Neural progenitor cell (in vitro differentiated cells): ENCODE data around the gene KCND1. TPM values are rescaled to one million over a fixed set of nuclear protein-coding genes. Genes with fewer than 3 reads are reported as not detected.

ENCODE experiments used
- DNase-seq: peaks from one replicate; pipeline ENCODE4 v3.0.0-alpha.2; 2016; ENCODE audit warnings: low spot score
- H2AFZ ChIP-seq: fragments of 200-600 bp; sonication (generic); replicated peaks from 2 replicates; pipeline ENCODE4 v1.6.1; 2016; ENCODE audit warnings: antibody characterized with exemption
- H3F3A ChIP-seq: fragments of 200-600 bp; sonication (generic); 2 replicates; pipeline ENCODE4 v1.6.1; 2016; ENCODE audit warnings: antibody characterized with exemption, low read depth
- H3K27ac ChIP-seq: fragments of 200-600 bp; sonication (generic); 2 replicates; pipeline ENCODE4 v1.5.1; 2016; ENCODE audit warnings: mild to moderate bottlenecking
- H3K27me3 ChIP-seq: fragments of 200-600 bp; sonication (generic); 2 replicates; pipeline ENCODE4 v1.6.1; 2016; ENCODE audit warnings: mild to moderate bottlenecking, moderate library complexity
- H3K36me3 ChIP-seq: fragments of 200-600 bp; sonication (generic); 2 replicates; pipeline ENCODE4 v1.5.1; 2016
- H3K4me1 ChIP-seq: fragments of 200-600 bp; sonication (generic); 2 replicates; pipeline ENCODE4 v1.6.1; 2016; ENCODE audit warnings: mixed run types
- H3K4me2 ChIP-seq: fragments of 200-600 bp; sonication (generic); 2 replicates; pipeline ENCODE4 v1.6.1; 2016
- H3K4me3 ChIP-seq: fragments of 200-600 bp; sonication (generic); 2 replicates; pipeline ENCODE4 v1.5.1; 2016
- H3K79me2 ChIP-seq: fragments of 200-600 bp; sonication (generic); 2 replicates; pipeline ENCODE4 v1.6.1; 2016; ENCODE audit warnings: low read depth
- H3K9ac ChIP-seq: fragments of 200-600 bp; sonication (generic); 2 replicates; pipeline ENCODE4 v1.6.1; 2016
- H3K9me3 ChIP-seq: fragments of 200-600 bp; sonication (generic); 2 replicates; pipeline ENCODE4 v1.5.1; 2016; ENCODE audit warnings: low read depth
- H4K20me1 ChIP-seq: fragments of 200-600 bp; sonication (generic); 2 replicates; pipeline ENCODE4 v1.6.1; 2016; ENCODE audit warnings: low read depth
- H3K27ac Mint-ChIP-seq: 3 replicates; pipeline ENCODE4 v1.8.0; 2021; ENCODE audit warnings: mixed read lengths
- H3K27me3 Mint-ChIP-seq: 2 replicates; pipeline ENCODE4 v1.8.0; 2022; ENCODE audit warnings: low read depth, mild to moderate bottlenecking, inconsistent platforms, moderate library complexity, mixed read lengths; ENCODE audit not compliant: insufficient read depth
- H3K36me3 Mint-ChIP-seq: 3 replicates; pipeline ENCODE4 v1.8.0; 2021; ENCODE audit warnings: mixed read lengths
- H3K4me1 Mint-ChIP-seq: 3 replicates; pipeline ENCODE4 v1.8.0; 2021; ENCODE audit warnings: mixed read lengths
- H3K4me3 Mint-ChIP-seq: 3 replicates; pipeline ENCODE4 v1.8.0; 2021; ENCODE audit warnings: mild to moderate bottlenecking, moderate library complexity, mixed read lengths
- H3K9me3 Mint-ChIP-seq: 3 replicates; pipeline ENCODE4 v1.8.0; 2020; ENCODE audit warnings: mixed read lengths
- EZH2 ChIP-seq: fragments of 200-600 bp; sonication (generic); IDR thresholded peaks from 2 replicates; pipeline ENCODE4 v1.6.1; 2017; ENCODE audit warnings: antibody characterized with exemption, mild to moderate bottlenecking, moderate library complexity
- EZH2phosphoT487 ChIP-seq: fragments of 200-600 bp; sonication (generic); IDR thresholded peaks from 2 replicates; pipeline ENCODE4 v1.6.1; 2017; ENCODE audit warnings: antibody characterized with exemption
- total RNA-seq: library from RNA; depleted of rRNA; stranded (reverse); fragments of >200 nt; gene quantifications from 2 replicates; pipeline ENCODE4 v1.2.3, GENCODE V29; 2015; ENCODE audit warnings: low replicate concordance
- TF ChIP-seq, protein P1 (sequence below): fragments of 200-600 bp; sonication (generic); IDR thresholded peaks from 2 replicates; pipeline ENCODE4 v1.5.1; 2017; ENCODE audit warnings: antibody characterized with exemption, mild to moderate bottlenecking

The KCND1 gene
- total RNA-seq, 1 donor from 2014 or later: 0.39 TPM

DNA sequence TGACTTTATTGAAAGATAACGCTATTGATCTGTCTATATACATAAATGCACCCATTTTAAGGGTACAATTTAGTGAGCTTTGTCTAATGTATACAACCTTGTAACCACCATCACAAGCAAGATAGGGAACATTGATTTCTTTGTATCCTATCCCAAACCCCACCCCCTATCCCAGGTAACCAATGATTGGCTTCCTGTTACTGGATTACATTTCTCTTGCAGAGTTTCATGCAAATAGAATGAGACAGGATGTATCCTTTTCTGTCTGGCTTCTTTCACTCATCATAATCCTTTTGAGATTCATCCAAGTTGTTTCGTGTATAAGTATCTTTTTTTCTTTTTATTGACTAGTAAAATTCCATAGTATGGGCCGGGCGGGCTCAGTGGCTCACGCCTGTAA is 32.1 kb upstream of the KCND1 start:
- H3K4me2 ChIP-seq: no peak overlapping the region
- no peaks in the 10 kb centered on the region for H3K36me3 ChIP-seq
- Mint-ChIP-seq H3K4me1 (peaks cover 15% of the 10 kb centered on the region), H3K27me3 (peaks cover 5% of the 10 kb centered on the region), H3K4me3 (peak overlapping the region; percentile 41), H3K9me3 (peaks cover 6% of the 10 kb centered on the region), H3K36me3 (peaks cover under 1% of the 10 kb centered on the region), H3K27ac (no peak overlapping the region)
- H3K27ac ChIP-seq: no peak overlapping the region
- no peak overlapping the region for H2AFZ ChIP-seq
- H3F3A ChIP-seq: no peaks in the 10 kb centered on the region
- peaks cover 16% of the 10 kb centered on the region for H3K79me2 ChIP-seq
- no peak overlapping the region for H3K4me3 ChIP-seq
- H3K27me3 ChIP-seq: no peaks in the 10 kb centered on the region
- H3K4me1 ChIP-seq: no peaks in the 10 kb centered on the region
- no peak for DNase-seq
- H3K9ac ChIP-seq: no peak overlapping the region
- H4K20me1 ChIP-seq: no peaks in the 10 kb centered on the region
- TF ChIP-seq EZH2: no peak
- no peak for TF ChIP-seq EZH2phosphoT487
- TF ChIP-seq, protein P1, sequence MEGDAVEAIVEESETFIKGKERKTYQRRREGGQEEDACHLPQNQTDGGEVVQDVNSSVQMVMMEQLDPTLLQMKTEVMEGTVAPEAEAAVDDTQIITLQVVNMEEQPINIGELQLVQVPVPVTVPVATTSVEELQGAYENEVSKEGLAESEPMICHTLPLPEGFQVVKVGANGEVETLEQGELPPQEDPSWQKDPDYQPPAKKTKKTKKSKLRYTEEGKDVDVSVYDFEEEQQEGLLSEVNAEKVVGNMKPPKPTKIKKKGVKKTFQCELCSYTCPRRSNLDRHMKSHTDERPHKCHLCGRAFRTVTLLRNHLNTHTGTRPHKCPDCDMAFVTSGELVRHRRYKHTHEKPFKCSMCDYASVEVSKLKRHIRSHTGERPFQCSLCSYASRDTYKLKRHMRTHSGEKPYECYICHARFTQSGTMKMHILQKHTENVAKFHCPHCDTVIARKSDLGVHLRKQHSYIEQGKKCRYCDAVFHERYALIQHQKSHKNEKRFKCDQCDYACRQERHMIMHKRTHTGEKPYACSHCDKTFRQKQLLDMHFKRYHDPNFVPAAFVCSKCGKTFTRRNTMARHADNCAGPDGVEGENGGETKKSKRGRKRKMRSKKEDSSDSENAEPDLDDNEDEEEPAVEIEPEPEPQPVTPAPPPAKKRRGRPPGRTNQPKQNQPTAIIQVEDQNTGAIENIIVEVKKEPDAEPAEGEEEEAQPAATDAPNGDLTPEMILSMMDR: no peak
- no peaks in the 10 kb centered on the region for H3K9me3 ChIP-seq

DNA sequence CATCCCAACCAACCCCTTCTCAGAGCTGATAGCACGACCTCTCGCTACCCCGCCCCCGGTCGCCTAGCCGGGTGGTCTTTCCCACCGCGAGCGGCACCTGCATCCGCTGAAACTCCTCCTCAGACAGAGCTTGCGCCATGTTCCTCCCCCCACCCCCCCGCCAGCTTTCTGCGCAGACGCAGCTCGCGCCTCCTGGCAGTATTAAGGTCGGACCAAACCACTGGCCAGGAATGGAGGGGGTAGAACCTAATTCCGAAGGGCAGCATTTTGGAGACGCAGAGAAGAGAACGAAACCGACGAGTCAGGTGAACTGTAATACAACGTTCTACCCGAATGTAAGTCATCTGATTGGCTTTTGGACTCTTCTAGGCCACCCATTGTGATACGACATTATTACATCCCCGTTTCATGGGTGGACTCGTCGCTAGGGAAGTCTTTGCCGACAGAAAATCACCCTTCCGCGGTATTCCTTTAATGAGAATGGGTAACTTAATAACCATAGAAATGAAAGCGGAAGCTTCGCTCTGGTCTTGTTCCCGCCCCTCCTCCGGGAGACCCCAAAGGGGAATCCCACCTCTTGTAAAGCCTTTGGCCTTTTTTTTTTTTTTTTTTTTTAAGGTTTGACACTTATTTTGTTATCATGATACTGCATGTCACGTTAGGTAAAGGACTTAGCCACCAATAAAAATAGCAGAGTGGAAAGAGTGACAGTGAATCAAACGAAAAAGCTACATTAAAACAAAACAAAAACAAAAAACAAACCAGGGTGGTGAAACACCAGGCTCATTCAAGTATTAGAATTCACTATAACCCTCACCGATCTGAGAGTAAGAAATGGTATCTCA is 30.7 kb upstream of the KCND1 start, which contains the start of gene GRIPAP1:
GRIPAP1 (minus strand) TSS at position 174 of the 845 bp plus-strand sequence; CDS start at position 139, 35 bp downstream.
- Mint-ChIP-seq H3K4me1 (peaks cover 15% of the 10 kb centered on the region), H3K36me3 (peaks cover 1% of the 10 kb centered on the region), H3K4me3 (peak within 1 kb of the TSS; percentile 98), H3K9me3 (peaks cover 6% of the 10 kb centered on the region), H3K27ac (peak within 1 kb of the TSS; percentile 98), H3K27me3 (peaks cover 5% of the 10 kb centered on the region)
- peak within 1 kb of the TSS; percentile 89 for H3K4me3 ChIP-seq
- DNase-seq: peak; percentile 90
- H3F3A ChIP-seq: no peaks in the 10 kb centered on the region
- peak within 1 kb of the TSS; percentile 90 for H3K9ac ChIP-seq
- H3K27ac ChIP-seq: peak within 1 kb of the TSS; percentile 98
- H3K4me1 ChIP-seq: no peaks in the 10 kb centered on the region
- no peak for TF ChIP-seq EZH2
- TF ChIP-seq, protein P1: no peak
- no peak for TF ChIP-seq EZH2phosphoT487
- H3K27me3 ChIP-seq: no peaks in the 10 kb centered on the region
- H3K79me2 ChIP-seq: peaks cover 16% of the 10 kb centered on the region
- H4K20me1 ChIP-seq: peaks cover 5% of the 10 kb centered on the region
- no peaks in the 10 kb centered on the region for H3K36me3 ChIP-seq
- H3K9me3 ChIP-seq: no peaks in the 10 kb centered on the region
- H2AFZ ChIP-seq: peak within 1 kb of the TSS; percentile 86
- H3K4me2 ChIP-seq: peak within 1 kb of the TSS; percentile 81

DNA sequence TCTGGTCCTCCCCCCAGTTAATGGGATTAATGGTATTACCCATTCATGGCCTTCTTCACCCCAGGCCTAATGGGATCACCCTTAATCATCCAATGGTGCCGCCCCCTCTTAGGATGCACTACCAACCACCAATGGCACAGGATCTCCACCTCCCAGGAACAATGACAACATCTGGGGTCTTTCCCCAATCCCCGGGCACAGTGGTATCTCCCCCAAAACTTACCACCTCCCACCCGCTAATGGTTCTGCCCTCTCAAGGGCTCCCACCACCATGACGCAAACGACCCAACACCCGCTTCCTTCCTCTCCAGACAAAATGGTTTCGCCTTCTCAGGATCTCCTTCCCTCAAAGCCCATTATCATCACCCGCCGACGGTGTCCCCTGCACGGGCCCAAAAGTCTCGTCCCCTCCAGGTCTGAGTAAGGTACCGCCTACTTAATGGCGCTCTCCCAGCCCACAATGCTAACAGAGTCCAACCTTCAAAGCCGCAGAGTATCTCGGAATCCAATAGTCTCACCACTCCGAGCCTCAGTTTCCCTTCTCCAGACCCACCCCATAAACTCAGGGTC is 30.0 kb upstream of the KCND1 start:
- H3F3A ChIP-seq: no peaks in the 10 kb centered on the region
- H3K79me2 ChIP-seq: peaks cover 16% of the 10 kb centered on the region
- no peak for TF ChIP-seq EZH2phosphoT487
- TF ChIP-seq EZH2: no peak
- TF ChIP-seq, protein P1: no peak
- peaks cover 6% of the 10 kb centered on the region for H3K9me3 Mint-ChIP-seq
- H3K4me3 ChIP-seq: peak overlapping the region; percentile 89
- H3K27ac Mint-ChIP-seq: peak overlapping the region; percentile 98
- H3K36me3 ChIP-seq: no peaks in the 10 kb centered on the region
- peaks cover 8% of the 10 kb centered on the region for H4K20me1 ChIP-seq
- peak overlapping the region; percentile 86 for H2AFZ ChIP-seq
- no peaks in the 10 kb centered on the region for H3K27me3 ChIP-seq
- H3K4me3 Mint-ChIP-seq: peak overlapping the region; percentile 98
- H3K27me3 Mint-ChIP-seq: peaks cover 5% of the 10 kb centered on the region
- H3K4me2 ChIP-seq: peak overlapping the region; percentile 81
- H3K27ac ChIP-seq: peak overlapping the region; percentile 98
- H3K4me1 Mint-ChIP-seq: peaks cover 15% of the 10 kb centered on the region
- DNase-seq: peak; percentile 62
- no peaks in the 10 kb centered on the region for H3K9me3 ChIP-seq
- peak overlapping the region; percentile 90 for H3K9ac ChIP-seq
- H3K36me3 Mint-ChIP-seq: peaks cover 1% of the 10 kb centered on the region
- no peaks in the 10 kb centered on the region for H3K4me1 ChIP-seq
